Cardiac fibroblast (primary cell): Measurements from ENCODE around the gene LRRC7.
"Not testable (repeated sequence)": the region's sequence is repeated elsewhere in the genome, so short reads cannot be mapped to it uniquely, and the experiment has no call there.

Experiments
- DNase-seq, 2 donors: peaks; one replicate each; pipeline versions ENCODE4 v3.0.0 to v3.0.0-alpha.2; 2010; ENCODE audit warnings: low read depth in 2 of 2
- H3K4me3 ChIP-seq, 2 donors: replicated peaks in 1 of 2; 1 replicate in 1 of 2; 2 replicates in 1 of 2; pipeline ENCODE4 v1.5.1; 2011; ENCODE audit warnings: low read depth in 2 of 2, low read length in 2 of 2, mild to moderate bottlenecking in 2 of 2, moderate library complexity in 1 of 2
- CTCF ChIP-seq: IDR thresholded peaks from one replicate; pipeline ENCODE4 v1.5.1; 2011; ENCODE audit warnings: low read depth, mild to moderate bottlenecking, low read length, inconsistent platforms

Gene LRRC7

GRCh38 chr1:70038025-70038424 is 470.3 kb downstream of the LRRC7 start:
- DNase-seq, result peak; percentile 9 to 14
- H3K4me3 ChIP-seq, result no peak overlapping the region
- no peak for TF ChIP-seq CTCF

GRCh38 chr1:70039485-70039884 is 471.8 kb downstream of the LRRC7 start:
- no peak for DNase-seq
- TF ChIP-seq CTCF, result no peak
- H3K4me3 ChIP-seq, result no peak overlapping the region

- no peak for DNase-seq
- H3K4me3 ChIP-seq, result no peak overlapping the region
- no peak for TF ChIP-seq CTCF
Measured at GRCh38 chr1:70041317-70042045, 473.8 kb downstream of the LRRC7 start.

GRCh38 chr1:70042090-70042731 is 474.5 kb downstream of the LRRC7 start:
- H3K4me3 ChIP-seq, result no peak overlapping the region
- no peak for TF ChIP-seq CTCF
- DNase-seq, result peak; percentile 28 to 40

GRCh38 chr1:70043804-70044203 is 476.1 kb downstream of the LRRC7 start:
- no peak for TF ChIP-seq CTCF
- H3K4me3 ChIP-seq, result no peak overlapping the region
- peak; percentile 89 for DNase-seq

- no peak overlapping the region for H3K4me3 ChIP-seq
- peak; percentile 64 to 84 for DNase-seq
- no peak for TF ChIP-seq CTCF
Measured at GRCh38 chr1:70044832-70045231, 477.1 kb downstream of the LRRC7 start.

- not testable (repeated sequence) for DNase-seq
Measured at GRCh38 chr1:70045581-70045980, 477.9 kb downstream of the LRRC7 start.

More at GRCh38 chr1:70045581-70045980, 477.9 kb downstream of the LRRC7 start:
- H3K4me3 ChIP-seq, result not testable (repeated sequence)
